MM.1S (cell line): Measurements from ENCODE around the gene GLRA3.

ENCODE experiments used
- EZH2 ChIP-seq: fragments of 300-600 bp; sonication (generic); optimal IDR thresholded peaks from 2 replicates; pipeline ENCODE3; 2017; ENCODE audit warnings: low read depth, mild to moderate bottlenecking, antibody characterized with exemption, low read length, mixed read lengths
- EZH2phosphoT487 ChIP-seq: fragments of 300-600 bp; sonication (generic); IDR thresholded peaks from 2 replicates; pipeline ENCODE4 v1.6.1; 2018; ENCODE audit warnings: antibody characterized with exemption, low read length
- TF ChIP-seq, protein P1 (sequence below): fragments of 300-600 bp; sonication (generic); IDR thresholded peaks from 2 replicates; pipeline ENCODE4 v1.5.1; 2016; ENCODE audit warnings: antibody characterized with exemption, low read length, mixed read lengths

DNA sequence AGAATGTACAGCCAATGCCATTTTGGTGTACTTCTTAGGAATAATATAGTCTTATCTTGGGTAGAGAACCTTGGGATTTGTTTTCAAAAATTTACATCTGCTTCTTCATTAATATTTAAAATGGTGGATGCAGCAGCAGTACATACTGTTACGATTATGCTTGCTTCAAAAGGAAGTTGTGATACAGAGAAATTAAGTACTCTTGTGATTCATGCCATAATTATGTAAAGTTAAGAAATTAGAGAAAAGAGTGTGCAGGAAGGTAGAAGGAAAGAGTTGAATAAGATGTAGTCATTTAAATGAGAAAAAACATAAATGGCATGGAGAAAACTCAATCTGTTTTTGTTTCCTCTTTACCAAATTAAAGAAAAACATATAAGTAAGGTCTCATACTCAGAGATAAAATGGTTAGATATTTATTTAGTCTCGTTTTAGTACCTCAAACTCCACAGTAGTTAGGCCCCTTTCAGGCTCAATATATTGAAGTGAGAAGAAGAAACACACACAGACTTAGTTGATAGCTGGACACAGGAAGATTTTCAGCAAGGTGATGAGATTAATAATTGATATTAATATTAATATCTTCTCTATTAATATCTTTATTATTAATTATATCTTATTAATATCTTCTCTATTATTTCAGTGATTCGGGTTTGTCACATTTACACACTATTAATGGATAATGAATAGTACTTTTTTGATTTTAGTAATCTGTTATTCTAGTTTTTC is 236.6 kb downstream of the GLRA3 start:
- TF ChIP-seq, protein P1, sequence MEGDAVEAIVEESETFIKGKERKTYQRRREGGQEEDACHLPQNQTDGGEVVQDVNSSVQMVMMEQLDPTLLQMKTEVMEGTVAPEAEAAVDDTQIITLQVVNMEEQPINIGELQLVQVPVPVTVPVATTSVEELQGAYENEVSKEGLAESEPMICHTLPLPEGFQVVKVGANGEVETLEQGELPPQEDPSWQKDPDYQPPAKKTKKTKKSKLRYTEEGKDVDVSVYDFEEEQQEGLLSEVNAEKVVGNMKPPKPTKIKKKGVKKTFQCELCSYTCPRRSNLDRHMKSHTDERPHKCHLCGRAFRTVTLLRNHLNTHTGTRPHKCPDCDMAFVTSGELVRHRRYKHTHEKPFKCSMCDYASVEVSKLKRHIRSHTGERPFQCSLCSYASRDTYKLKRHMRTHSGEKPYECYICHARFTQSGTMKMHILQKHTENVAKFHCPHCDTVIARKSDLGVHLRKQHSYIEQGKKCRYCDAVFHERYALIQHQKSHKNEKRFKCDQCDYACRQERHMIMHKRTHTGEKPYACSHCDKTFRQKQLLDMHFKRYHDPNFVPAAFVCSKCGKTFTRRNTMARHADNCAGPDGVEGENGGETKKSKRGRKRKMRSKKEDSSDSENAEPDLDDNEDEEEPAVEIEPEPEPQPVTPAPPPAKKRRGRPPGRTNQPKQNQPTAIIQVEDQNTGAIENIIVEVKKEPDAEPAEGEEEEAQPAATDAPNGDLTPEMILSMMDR, result no peak
- TF ChIP-seq EZH2, result no peak
- TF ChIP-seq EZH2phosphoT487, result no peak
